COR-L47 (cell line): ENCODE measurements around the gene BTBD1.
A peak's percentile ranks its signal among the peaks of the same experiment; 100 is the strongest.
"Not testable (repeated sequence)": the region's sequence is repeated elsewhere in the genome, so short reads cannot be mapped to it uniquely, and the experiment has no call there.

Experiments
- DNase-seq: peaks from one replicate; lab custom pipeline; 2025; lab: John Stamatoyannopoulos, UW

The BTBD1 gene

DNA sequence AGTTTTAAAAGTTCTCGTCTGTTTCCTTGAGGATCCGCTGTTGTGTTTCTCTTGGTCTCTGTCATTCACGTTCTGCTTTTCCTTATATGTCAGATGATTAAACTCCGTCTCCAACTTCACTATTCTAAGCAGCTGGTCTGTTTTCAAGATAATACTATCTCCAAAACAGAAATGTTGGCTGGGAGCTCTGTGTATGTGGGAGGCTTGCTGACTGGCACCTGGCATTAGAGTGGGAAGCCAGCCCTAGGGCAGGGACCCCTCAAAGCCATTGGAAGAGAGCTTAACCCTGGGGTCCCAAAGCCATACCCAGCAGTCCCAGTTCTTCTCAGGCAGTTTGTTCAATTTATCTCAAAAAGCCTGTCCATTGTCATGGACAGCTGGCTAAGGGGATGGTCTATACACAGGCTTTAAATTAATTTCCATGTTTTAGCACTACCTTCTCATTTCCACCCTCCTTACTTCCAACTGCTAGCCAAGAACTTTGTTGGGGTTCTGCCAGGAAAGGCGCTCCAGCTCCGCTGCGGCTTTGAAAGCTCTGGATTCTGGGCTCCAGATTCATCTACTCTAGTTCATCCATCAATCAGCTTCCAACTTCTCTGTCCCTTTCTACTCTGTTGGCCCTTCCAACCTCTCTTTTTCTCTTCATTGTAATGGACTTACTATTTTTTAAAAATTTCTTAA, 9.2 kb downstream of the BTBD1 start:
- DNase-seq, result no peak

DNA sequence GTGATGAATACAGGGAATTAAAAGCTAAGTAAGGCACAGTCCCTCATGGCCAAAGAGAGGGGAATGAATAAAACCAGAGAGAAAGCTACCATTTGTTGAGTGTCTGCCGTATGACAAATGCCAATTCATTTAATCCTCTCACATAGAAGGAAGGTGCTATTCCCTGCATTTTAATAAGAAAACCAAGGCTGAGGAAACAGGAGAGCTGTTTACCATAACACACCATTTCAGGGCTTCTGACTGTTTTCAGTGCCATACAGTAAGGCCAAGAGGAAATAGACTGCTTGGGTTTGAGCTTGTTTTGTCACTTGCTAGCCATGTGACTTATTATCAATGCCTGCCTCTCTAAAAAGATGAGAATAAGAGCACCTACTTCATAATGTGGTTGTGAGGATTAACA, 10.1 kb downstream of the BTBD1 start:
- no peak for DNase-seq

DNA sequence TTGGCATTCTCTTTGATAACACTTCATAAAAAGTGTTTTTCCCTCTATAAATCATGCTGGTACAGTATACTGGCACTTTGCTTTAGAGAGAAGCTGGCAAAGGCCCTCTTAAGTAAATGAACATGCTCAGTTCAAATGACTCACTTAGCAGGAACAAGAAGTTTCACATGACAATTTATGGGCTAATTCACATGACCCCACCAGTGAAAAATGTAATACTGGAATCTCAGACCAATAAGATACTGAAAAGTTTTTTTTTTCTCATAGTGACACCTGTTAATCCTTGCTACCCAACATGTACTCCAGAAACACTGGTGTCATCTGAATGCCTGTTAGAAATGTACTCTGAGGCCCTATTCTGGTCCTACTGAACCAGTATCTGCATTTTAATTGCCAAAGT, 13.9 kb downstream of the BTBD1 start:
- DNase-seq, result no peak

GRCh38 chr15:83046558-83047127, 20.4 kb downstream of the BTBD1 start:
- DNase-seq, result no peak

- DNase-seq, result no peak
Observed at GRCh38 chr15:83044156-83044555, 22.9 kb downstream of the BTBD1 start.

DNA sequence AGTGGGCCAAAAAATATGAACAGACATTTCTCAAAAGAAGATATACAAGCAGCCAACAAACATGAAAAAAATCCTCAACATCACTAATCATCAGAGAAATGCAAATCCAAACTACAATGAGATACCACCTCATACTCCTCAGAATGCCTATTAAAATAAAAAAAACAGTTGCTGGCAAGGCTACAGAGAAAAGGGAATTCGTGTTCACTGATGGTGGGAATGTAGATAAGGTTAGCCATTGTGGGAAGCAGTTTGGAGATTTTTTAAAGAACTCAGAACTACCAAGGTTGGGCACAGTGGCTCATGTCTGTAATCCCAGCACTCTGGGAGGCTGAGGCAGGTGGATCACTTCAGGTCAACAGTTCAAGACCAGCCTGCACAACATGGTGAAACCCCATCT, 27.8 kb downstream of the BTBD1 start:
- no peak for DNase-seq

- no peak for DNase-seq
Observed at GRCh38 chr15:83036253-83036652, 30.8 kb downstream of the BTBD1 start.

- DNase-seq, result not testable (repeated sequence)
Observed at GRCh38 chr15:83031234-83031633, 35.8 kb downstream of the BTBD1 start.

DNA sequence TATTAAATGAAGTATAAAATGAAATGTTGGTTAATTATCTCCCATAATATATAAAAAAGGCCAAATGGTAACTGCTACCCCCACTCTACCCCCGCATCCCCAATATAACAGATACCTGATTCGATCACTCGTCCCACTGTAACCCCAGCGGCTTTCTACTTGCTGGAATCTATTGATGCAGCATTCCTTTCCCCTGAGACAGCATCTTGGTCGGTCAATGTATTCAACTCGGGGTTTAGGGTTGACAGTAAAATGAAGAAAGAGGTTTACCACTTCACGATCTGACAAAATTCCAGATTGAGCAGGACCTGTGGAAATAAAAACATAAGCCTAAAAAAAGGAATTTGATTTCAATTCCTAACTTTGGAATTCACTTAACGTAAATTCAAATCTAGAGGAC, 37.0 kb downstream of the BTBD1 start:
- DNase-seq, result no peak

DNA sequence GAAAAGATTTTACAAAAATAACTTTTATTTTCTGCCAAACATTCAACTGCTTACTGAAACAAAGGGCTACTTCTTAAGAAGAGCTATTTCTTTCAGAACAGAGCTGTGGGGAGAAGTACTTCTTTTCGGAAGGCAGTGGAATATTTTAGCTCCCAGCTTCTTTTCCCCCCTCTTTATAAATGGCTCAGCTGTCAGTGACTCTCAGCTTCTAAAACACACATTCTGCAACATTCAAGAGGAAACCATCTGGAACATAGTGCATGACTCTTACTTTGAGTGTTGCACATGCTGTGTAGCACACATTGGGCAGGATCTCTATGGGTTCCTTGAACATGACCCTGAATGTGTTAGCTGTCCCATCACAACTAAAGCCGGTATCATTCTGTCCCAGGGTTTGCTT, 48.6 kb downstream of the BTBD1 start:
- DNase-seq, result no peak

DNA sequence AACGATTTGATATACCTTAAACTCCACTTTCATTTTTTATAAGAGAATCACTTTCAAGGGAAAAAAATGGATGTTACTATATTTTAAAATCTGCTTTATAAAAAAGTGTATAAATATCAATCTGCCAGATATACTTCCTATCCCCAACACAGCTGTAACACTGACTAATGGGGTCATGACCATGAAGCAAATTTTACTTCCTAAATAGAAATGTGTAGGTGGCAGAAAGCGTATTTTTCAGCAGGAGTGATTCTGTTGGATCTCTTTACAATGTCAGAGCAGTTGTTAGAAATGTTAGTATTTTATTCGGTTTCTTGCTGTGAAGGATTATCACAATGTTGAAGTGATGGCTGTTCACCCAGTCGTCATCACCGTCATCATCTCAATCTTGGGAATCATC, 50.1 kb downstream of the BTBD1 start:
- DNase-seq, result no peak

DNA sequence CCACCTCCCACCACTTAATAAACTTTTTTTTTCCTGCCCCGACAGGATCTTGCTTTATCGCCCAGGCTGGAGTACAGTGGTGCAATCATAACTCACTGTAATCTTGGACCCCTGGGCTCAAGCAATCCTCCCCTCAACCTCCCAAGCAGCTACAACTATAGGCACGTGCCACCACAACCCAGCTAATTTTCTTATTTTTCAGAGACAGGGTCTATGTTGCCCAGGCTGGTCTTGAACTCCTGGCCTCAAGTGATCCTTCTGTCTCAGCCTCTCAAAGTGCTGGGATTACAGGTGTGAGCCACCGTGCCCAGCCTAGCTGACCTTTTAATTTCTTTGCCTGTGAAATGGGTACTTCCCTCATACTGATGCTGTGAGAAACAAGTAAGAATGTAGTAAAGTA, 51.7 kb downstream of the BTBD1 start:
- no peak for DNase-seq

GRCh38 chr15:83014205-83014653, 52.8 kb downstream of the BTBD1 start:
- no peak for DNase-seq

DNA sequence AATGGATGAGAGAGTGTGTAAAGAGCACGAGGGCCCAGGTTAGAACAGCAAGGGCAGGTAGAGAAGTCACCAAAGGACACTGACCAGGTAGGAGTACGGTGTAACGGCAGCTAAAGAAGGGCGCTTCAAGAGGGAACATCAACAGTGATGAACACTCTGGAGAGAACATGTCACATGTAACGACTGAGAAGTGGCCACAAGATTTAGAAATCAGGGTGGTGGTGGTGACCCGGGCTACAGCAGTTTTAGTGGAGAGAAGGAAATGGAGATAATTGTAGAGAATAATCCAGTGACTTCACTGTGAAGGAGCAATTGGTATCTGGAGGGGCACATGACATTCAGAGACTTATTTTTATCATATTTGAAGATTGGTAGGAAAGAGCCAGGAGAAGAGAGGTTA, 54.4 kb downstream of the BTBD1 start:
- no peak for DNase-seq

GRCh38 chr15:83012076-83012426, 55.0 kb downstream of the BTBD1 start:
- peak; percentile 31 for DNase-seq

- DNase-seq, result peak; percentile 89
Observed at GRCh38 chr15:83011271-83012075, 55.6 kb downstream of the BTBD1 start, which contains the start of gene C15orf40. TSS of gene C15orf40 (minus strand) at chr15:83011639. CDS start at chr15:83011607, 32 bp downstream.

DNA sequence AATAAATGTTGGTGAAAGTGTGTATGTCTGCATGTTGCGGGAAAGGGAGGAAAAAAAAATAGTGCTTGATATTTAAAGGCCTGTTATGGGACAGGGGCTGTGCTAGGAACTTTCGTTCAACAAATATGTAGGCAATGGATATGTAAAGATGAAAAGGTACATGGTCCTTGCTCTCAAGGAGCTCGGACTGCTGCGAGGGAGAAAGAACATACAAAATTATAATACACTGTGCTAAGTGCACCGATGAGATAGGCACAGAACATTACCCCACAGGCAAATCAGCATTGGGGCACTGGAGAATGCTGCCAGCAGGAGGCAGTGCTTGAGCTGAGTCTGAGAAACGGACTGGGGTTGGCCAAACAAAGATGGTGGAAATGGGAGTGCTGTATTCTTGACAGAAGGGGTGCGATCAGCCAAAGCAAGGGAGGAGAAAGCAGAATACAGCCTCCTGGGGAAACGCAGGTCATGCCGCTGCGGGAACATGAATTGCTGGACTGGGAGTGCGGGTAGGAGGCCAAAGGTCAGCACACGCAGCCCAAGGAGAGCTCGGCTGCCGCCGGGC, 56.3 kb downstream of the BTBD1 start:
- peak; percentile 62 for DNase-seq

DNA sequence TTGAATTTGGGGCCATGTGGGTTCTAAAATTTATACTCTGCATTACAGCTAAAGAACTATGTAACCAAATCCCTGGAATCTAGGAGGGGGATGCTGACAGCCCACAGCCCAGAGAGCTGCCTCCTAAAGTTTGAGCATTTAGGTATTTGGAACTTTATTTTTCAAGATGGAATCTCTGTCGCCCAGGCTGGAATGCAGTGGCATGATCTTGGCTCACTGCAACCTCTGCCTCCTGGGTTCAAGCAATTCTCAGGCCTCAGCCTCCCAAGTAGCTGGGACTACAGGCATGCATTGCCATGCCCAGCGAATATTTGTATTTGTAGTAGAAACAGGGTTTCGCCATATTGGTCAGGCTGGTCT, 66.4 kb downstream of the BTBD1 start:
- DNase-seq, result not testable (repeated sequence)

DNA sequence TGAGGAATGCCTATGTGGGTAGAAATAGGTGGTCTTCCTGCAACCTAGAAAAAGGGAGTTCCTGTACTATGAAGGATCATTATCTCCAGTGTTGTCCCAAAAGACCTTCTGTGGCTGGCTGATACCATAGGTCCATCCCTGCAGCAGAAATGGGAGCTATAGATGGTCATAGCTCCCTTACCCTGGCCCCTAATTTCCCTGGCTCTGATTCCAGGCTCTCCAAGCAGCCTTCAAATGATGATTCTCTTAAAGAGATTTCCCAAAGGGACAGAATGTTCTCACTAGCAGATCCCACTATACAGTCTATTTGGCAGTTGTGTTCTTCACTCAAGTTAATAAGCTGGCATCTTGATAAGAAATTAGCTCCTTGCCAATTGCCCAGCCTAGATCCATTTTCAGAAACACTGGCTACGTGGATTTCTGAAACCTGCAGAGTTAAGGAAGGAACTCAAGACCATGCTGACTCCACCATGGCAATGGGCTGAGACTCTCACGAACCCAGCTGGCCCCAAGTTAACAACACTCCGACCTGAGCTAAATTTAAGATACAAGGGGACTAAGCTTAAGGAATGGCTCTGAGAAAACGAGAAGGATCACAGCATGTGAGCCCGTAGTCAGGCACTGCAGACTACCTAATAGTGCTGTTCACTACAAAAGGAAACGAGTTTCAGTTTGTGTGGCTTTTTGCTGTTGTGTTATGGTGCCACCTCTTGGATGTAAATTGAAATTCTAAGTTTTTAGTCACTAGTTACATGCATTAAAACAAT, 67.0 kb downstream of the BTBD1 start:
- DNase-seq, result peak; percentile 49

GRCh38 chr15:82999426-82999825, 67.6 kb downstream of the BTBD1 start:
- DNase-seq, result no peak

- DNase-seq, result no peak
Observed at GRCh38 chr15:82995938-82996337, 71.1 kb downstream of the BTBD1 start.

- no peak for DNase-seq
Observed at GRCh38 chr15:82995076-82995475, 72.0 kb downstream of the BTBD1 start.
